CD8-positive, alpha-beta memory T cell (primary cell): ENCODE measurements around the gene DOK5. TPM values are rescaled to one million over a fixed set of nuclear protein-coding genes. Genes with fewer than 3 reads are reported as not detected.
"Not testable (repeated sequence)": the region's sequence is repeated elsewhere in the genome, so short reads cannot be mapped to it uniquely, and the experiment has no call there.

Experiments
- CTCF ChIA-PET: fragments of 350-600 bp; sonication (Branson Sonifier 250); formaldehyde crosslinking; loops from one replicate; lab custom pipeline; 2021; ENCODE audit warnings: antibody characterized with exemption; lab: Charles Lee
- POLR2A ChIA-PET: fragments of 350-600 bp; sonication (Branson Sonifier 250); formaldehyde crosslinking; loops from one replicate; lab custom pipeline; 2021; ENCODE audit warnings: antibody characterized with exemption; lab: Charles Lee
- DNase-seq, 5 donors: peaks; one replicate each; pipeline versions ENCODE4 v3.0.0 to v3.0.0-alpha.2; 2020 to 2022; ENCODE audit warnings: mixed read lengths in 1 of 5
- H3K27ac ChIP-seq: one replicate; pipeline ENCODE4 v1.7.0; 2013; ENCODE audit warnings: low read depth, mild to moderate bottlenecking, low read length, moderate library complexity
- H3K27me3 ChIP-seq: 2 replicates; pipeline ENCODE4 v1.7.0; 2013; ENCODE audit warnings: low read length, mild to moderate bottlenecking; ENCODE audit not compliant: insufficient read depth, poor library complexity, severe bottlenecking
- H3K36me3 ChIP-seq: 2 replicates; pipeline ENCODE4 v1.7.0; 2013; ENCODE audit warnings: mild to moderate bottlenecking, low read length, moderate library complexity; ENCODE audit not compliant: insufficient read depth
- H3K4me1 ChIP-seq: 2 replicates; pipeline ENCODE4 v1.7.0; 2013; ENCODE audit warnings: mild to moderate bottlenecking, low read length, moderate library complexity; ENCODE audit not compliant: insufficient read depth
- H3K4me3 ChIP-seq: 2 replicates; pipeline ENCODE4 v1.7.0; 2013; ENCODE audit warnings: mild to moderate bottlenecking, low read length
- H3K9me3 ChIP-seq: 2 replicates; pipeline ENCODE4 v1.7.0; 2013; ENCODE audit warnings: mild to moderate bottlenecking, low read length
- H3K27ac Mint-ChIP-seq, 8 donors: one replicate each; pipeline ENCODE4 v1.8.0; 2020 to 2021; ENCODE audit warnings: mixed read lengths in 8 of 8, mild to moderate bottlenecking in 6 of 8, inconsistent platforms in 3 of 8, moderate library complexity in 3 of 8
- H3K27me3 Mint-ChIP-seq, 2 donors: one replicate each; pipeline ENCODE4 v1.8.0; 2020 to 2021; ENCODE audit warnings: mixed read lengths in 2 of 2, mild to moderate bottlenecking in 1 of 2, moderate library complexity in 1 of 2
- H3K36me3 Mint-ChIP-seq, 3 donors: one replicate each; pipeline ENCODE4 v1.8.0; 2020 to 2021; ENCODE audit warnings: mixed read lengths in 3 of 3, inconsistent platforms in 1 of 3, mild to moderate bottlenecking in 1 of 3
- H3K4me1 Mint-ChIP-seq, 3 donors: one replicate each; pipeline ENCODE4 v1.8.0; 2020 to 2021; ENCODE audit warnings: mixed read lengths in 3 of 3, inconsistent platforms in 1 of 3, mild to moderate bottlenecking in 1 of 3
- H3K4me3 Mint-ChIP-seq, 7 donors: one replicate each; pipeline ENCODE4 v1.8.0; 2020 to 2021; ENCODE audit warnings: mixed read lengths in 7 of 7, mild to moderate bottlenecking in 6 of 7, moderate library complexity in 4 of 7, inconsistent platforms in 2 of 7
- H3K9me3 Mint-ChIP-seq, 5 donors: one replicate each; pipeline ENCODE4 v1.8.0; 2020 to 2022; ENCODE audit warnings: mixed read lengths in 5 of 5, mild to moderate bottlenecking in 3 of 5, moderate library complexity in 2 of 5, inconsistent platforms in 1 of 5
- polyA plus RNA-seq: library from polyadenylated mRNA; unstranded; fragments of 300-500 nt; fragmentation: Illumina TruSeq; gene quantifications from one replicate; pipeline ENCODE4 v1.2.3, GENCODE V29; 2021
- total RNA-seq, 2 experiments: library from RNA; stranded (reverse); gene quantifications; one replicate each; pipeline ENCODE4 v1.2.3, GENCODE V29; 2021

DOK5 gene
- total and polyA plus RNA-seq, 3 experiments from 2014 or later, result 4.8 to 5.1 TPM; not detected in 1

DNA sequence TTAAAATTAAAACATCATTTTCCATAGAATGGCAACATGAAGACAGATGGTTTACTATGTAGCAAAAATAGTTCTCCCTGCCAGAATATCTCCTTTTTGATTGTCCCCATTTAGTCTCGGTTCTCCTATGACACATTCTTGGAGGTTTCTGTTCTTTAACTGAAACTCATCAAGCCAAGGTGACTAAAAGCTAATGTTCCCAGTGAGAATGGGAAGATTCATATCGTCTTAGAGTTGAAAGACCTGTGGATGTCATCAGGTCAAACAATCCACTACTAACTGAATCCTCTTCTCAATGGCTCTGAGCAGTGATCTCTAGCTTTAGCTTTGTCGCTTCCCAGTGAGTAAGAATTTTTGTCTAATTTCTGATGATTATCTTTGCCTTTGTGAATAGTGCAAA, 1.3 kb upstream of the DOK5 start:
- H3K27me3 ChIP-seq, result peaks cover 9% of the 10 kb centered on the region
- H3K36me3 ChIP-seq, result no peaks in the 10 kb centered on the region
- H3K4me1 Mint-ChIP-seq, result no peaks in the 10 kb centered on the region
- H3K9me3 ChIP-seq, result no peaks in the 10 kb centered on the region
- no peaks in the 10 kb centered on the region for H3K36me3 Mint-ChIP-seq
- H3K9me3 Mint-ChIP-seq, result peaks cover 0 to 11% (median 0%) of the 10 kb centered on the region in 5 donors
- H3K27ac Mint-ChIP-seq, result no peak overlapping the region
- ChIA-PET CTCF (no interaction called here), POLR2A (no interaction called here)
- H3K4me1 ChIP-seq, result no peaks in the 10 kb centered on the region
- no peak overlapping the region for H3K4me3 ChIP-seq
- no peak for DNase-seq
- no peak overlapping the region for H3K27ac ChIP-seq
- no peak overlapping the region for H3K4me3 Mint-ChIP-seq
- H3K27me3 Mint-ChIP-seq, result peaks cover 21 to 42% of the 10 kb centered on the region in 2 donors

DNA sequence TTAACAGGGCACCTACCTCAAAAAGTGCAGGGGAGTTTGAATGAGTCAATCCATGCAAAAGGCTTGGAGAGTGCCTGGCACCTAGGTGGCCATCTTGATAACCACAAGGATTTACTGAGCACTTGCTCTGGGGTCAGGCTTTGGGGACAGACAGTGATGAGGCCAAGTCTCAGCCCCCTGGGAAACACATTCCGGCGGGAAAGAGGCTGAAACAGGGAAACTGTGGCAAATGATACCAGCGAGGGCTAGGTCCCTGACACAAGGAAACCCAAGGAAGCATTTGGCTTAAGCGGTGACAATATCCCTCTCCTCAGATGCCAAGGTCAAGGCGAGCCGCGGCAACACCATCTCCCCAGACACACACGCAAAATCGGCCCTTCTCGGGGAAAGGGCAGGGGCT, 527 bp upstream of the DOK5 start:
- H3K9me3 ChIP-seq, result no peaks in the 10 kb centered on the region

DNA sequence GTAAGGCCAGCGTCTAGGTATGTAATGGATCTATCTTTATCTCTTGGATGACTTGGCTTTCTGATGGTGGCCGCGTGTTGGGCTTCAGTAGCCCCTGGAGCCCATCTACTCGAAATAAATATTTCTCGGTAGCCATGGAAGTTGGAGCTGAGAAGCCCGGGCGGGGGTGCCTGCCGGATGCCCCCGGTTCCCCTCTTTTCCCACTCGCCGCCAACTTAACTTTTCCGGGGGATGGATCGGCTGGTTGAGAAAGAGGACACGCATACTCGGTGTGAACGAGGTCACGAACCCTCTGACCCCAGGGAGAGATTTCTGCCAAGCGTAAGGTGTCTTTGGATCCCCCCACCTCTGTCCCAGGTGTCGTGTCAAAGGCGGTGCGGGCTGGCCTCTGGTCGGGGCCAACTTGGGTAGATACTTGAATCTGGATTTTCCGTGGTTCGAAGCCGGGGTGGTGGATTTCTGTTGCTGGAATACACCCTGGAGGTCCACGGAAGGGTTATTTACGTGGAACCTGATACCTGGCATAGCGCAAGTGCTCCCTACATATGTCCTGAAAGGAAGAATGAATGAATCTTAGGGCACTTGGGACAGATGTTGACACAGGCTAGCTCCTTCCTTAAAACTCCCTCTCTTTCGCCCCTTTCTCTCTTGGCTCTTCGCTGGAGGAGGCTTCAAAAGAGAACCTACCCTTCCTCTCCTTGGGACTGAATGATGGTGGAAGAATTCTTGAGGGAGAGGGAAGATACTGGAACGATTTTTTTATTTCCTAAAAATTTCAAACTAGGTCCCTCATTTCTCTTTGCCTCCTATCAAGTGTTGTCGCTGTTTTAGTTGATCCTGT, 996 bp downstream of the DOK5 start:
- no peak for DNase-seq
- H3K4me3 ChIP-seq, result no peak overlapping the region
- Mint-ChIP-seq H3K27ac (no peak overlapping the region), H3K4me1 (no peaks in the 10 kb centered on the region), H3K36me3 (no peaks in the 10 kb centered on the region), H3K4me3 (no peak overlapping the region), H3K27me3 (peaks cover 27 to 50% of the 10 kb centered on the region in 2 donors), H3K9me3 (peaks cover 0 to 11% (median 9%) of the 10 kb centered on the region in 5 donors)
- POLR2A ChIA-PET, result no interaction called here
- H3K4me1 ChIP-seq, result no peaks in the 10 kb centered on the region
- CTCF ChIA-PET, result no interaction called here
- H3K9me3 ChIP-seq, result no peaks in the 10 kb centered on the region
- H3K27ac ChIP-seq, result no peak overlapping the region
- peaks cover 9% of the 10 kb centered on the region for H3K27me3 ChIP-seq
- H3K36me3 ChIP-seq, result no peaks in the 10 kb centered on the region

More for the DNA sequence above, 527 bp upstream of the DOK5 start:
- H3K36me3 Mint-ChIP-seq, result no peaks in the 10 kb centered on the region
- no peak overlapping the region for H3K4me3 ChIP-seq
- DNase-seq, result no peak
- peaks cover 9% of the 10 kb centered on the region for H3K27me3 ChIP-seq
- H3K4me3 Mint-ChIP-seq, result no peak overlapping the region
- H3K27me3 Mint-ChIP-seq, result peaks cover 24 to 47% of the 10 kb centered on the region in 2 donors
- peaks cover 0 to 11% (median 4%) of the 10 kb centered on the region in 5 donors for H3K9me3 Mint-ChIP-seq
- ChIA-PET CTCF (no interaction called here), POLR2A (no interaction called here)
- H3K27ac Mint-ChIP-seq, result no peak overlapping the region
- H3K27ac ChIP-seq, result no peak overlapping the region
- no peaks in the 10 kb centered on the region for H3K36me3 ChIP-seq
- no peaks in the 10 kb centered on the region for H3K4me1 Mint-ChIP-seq
- no peaks in the 10 kb centered on the region for H3K4me1 ChIP-seq

DNA sequence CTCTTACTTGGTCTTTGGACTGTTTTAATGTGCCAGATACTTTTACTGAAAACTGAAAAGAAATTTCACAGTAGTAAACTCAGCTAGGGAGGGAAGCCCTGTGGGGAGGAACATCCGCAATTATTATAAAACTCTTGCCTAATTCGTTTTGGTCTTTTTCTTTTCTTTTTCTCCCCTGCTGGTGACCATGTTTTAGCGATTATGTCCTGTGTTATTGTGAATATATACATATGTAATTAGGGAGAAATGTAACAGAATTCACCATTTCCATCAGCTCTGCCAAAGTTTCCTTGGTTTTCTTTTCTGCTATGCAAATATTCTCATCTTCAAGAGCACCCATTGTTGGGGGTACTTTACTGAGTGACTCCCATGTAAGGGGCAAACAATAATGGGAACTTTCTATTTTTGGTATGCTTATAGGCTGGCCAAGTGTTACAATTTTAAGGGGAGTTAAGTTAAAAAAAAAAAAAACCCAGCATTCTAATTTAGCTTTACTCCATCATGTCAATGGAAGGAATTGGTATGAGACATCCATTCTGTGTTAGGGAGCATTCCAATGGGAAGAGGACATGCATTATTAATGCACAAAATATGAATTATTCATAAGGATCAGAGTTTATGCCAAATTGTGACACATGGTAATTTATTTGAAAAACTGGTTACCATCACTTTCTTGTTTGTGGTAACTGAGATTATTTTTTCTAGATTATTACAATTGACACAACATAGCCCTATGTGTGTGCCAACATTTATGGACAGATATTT, 2.0 kb downstream of the DOK5 start:
- H3K27ac ChIP-seq, result no peak overlapping the region
- Mint-ChIP-seq H3K27me3 (peaks cover 30 to 56% of the 10 kb centered on the region in 2 donors), H3K36me3 (no peaks in the 10 kb centered on the region), H3K9me3 (peaks cover 0 to 11% (median 9%) of the 10 kb centered on the region in 5 donors), H3K4me3 (no peak overlapping the region), H3K27ac (no peak overlapping the region), H3K4me1 (no peaks in the 10 kb centered on the region)
- H3K27me3 ChIP-seq, result peaks cover 9% of the 10 kb centered on the region
- DNase-seq, result no peak
- CTCF ChIA-PET, result no interaction called here
- POLR2A ChIA-PET, result no interaction called here
- no peaks in the 10 kb centered on the region for H3K4me1 ChIP-seq
- no peaks in the 10 kb centered on the region for H3K36me3 ChIP-seq
- no peak overlapping the region for H3K4me3 ChIP-seq
- no peaks in the 10 kb centered on the region for H3K9me3 ChIP-seq

DNA sequence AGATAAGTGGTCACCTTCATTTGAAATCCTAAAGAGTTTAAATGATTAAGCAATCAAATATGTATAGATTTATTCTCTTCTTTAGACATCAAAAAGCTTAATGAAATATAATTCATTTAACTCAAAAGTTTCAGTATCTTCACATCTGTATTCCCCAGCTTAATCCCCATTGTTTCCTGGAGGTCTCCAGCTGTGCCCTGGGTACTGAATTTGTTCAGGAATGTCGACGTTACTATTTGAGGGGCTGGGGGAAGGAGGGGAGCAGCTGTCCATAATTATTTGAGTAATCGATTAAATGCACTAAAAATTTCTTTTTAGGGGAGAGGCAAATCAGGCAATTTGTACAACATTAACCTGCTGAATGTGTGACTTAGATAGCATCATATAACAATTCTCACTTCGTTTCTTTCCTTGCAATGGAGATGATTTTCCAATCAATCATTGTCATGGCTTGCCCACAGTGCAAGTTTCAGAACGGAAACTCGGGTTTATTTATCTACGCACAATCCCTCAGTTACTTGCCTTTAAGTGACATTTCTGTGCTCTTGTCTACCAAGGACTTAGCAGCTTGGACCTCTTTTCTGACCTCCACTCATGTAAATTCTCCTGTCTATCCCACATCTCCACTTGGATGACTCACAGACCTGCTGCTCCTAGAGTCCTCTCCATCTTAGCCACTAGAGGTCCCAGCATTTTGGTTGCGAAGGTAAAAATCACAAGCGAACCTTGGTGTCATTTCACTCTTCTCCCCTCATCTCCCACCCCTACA, 3.9 kb downstream of the DOK5 start:
- no peaks in the 10 kb centered on the region for H3K9me3 ChIP-seq

DNA sequence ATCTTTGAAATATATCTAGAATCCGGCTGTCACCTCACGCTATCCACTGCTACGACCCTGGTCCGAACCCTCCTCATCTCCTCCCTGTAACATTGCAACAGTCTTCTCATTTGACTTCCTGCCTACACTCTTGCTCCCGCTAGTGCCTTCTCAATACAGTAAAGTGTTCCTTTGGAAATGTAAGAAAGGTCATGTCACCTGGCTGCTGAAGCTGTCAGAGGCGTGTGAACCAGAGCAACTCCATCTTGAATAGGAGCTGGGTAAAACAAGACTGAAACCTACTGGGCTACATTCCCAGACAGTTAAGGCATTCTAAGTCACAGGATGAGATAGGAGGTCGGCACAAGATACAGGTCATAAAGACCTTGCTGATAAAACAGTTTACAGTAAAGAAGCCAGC, 4.5 kb downstream of the DOK5 start:
- H3K4me1 ChIP-seq, H3K36me3 Mint-ChIP-seq, H3K27ac Mint-ChIP-seq, H3K9me3 ChIP-seq, H3K4me3 Mint-ChIP-seq, H3K4me3 ChIP-seq, DNase-seq, H3K36me3 ChIP-seq, H3K4me1 Mint-ChIP-seq, CTCF ChIA-PET, POLR2A ChIA-PET, H3K9me3 Mint-ChIP-seq, H3K27ac ChIP-seq, H3K27me3 ChIP-seq: not testable (repeated sequence)
- peaks cover 27 to 41% of the 10 kb centered on the region in 2 donors for H3K27me3 Mint-ChIP-seq

More for the DNA sequence above, 3.9 kb downstream of the DOK5 start:
- H3K27ac ChIP-seq, result no peak overlapping the region
- peaks cover 0 to 11% (median 9%) of the 10 kb centered on the region in 5 donors for H3K9me3 Mint-ChIP-seq
- no peaks in the 10 kb centered on the region for H3K4me1 ChIP-seq
- H3K4me3 ChIP-seq, result no peak overlapping the region
- H3K4me3 Mint-ChIP-seq, result no peak overlapping the region
- peaks cover 9% of the 10 kb centered on the region for H3K27me3 ChIP-seq
- DNase-seq, result no peak
- no peak overlapping the region for H3K27ac Mint-ChIP-seq
- no peaks in the 10 kb centered on the region for H3K36me3 Mint-ChIP-seq
- CTCF ChIA-PET, result no interaction called here
- peaks cover 30 to 47% of the 10 kb centered on the region in 2 donors for H3K27me3 Mint-ChIP-seq
- no peaks in the 10 kb centered on the region for H3K36me3 ChIP-seq
- POLR2A ChIA-PET, result no interaction called here
- no peaks in the 10 kb centered on the region for H3K4me1 Mint-ChIP-seq

DNA sequence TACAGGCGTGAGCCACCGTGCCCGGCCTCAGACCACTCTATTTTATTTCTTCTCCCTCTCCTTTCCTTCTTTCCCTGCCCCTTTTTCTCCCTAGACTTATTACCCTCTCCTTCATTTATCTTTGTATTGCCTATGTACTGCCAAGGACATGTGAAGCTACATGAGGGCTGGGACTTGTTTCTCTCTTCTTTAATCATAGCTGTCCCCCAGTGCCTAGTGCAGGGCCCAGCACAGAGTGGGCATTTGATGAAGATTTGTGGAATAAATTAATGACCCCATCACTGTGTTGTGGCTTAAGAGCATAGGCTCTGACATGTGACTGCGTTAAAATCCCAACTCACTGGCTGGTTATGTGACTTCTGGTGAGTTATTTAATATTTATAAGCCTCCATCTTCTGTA, 6.0 kb downstream of the DOK5 start:
- Histone ChIP-seq H3K4me1 (no peaks in the 10 kb centered on the region), H3K36me3 (no peaks in the 10 kb centered on the region), H3K27ac (no peak overlapping the region), H3K4me3 (no peak overlapping the region), H3K27me3 (peaks cover 4% of the 10 kb centered on the region), H3K9me3 (no peaks in the 10 kb centered on the region)
- H3K4me1 Mint-ChIP-seq, result no peaks in the 10 kb centered on the region
- DNase-seq, result no peak
- H3K27me3 Mint-ChIP-seq, result peaks cover 18 to 32% of the 10 kb centered on the region in 2 donors
- no peak overlapping the region for H3K4me3 Mint-ChIP-seq
- CTCF ChIA-PET, result no interaction called here
- H3K9me3 Mint-ChIP-seq, result peaks cover 0 to 9% (median 5%) of the 10 kb centered on the region in 5 donors
- H3K36me3 Mint-ChIP-seq, result no peaks in the 10 kb centered on the region
- POLR2A ChIA-PET, result no interaction called here
- H3K27ac Mint-ChIP-seq, result no peak overlapping the region
